Cerebellar nuclear complex (tissue), 1 donor: ENCODE data around the gene AUTS2.

Source experiments
- DNase-seq, 2 experiments: peaks; one replicate each; lab custom pipeline; 2025; lab: John Stamatoyannopoulos, UW

Gene AUTS2

DNA sequence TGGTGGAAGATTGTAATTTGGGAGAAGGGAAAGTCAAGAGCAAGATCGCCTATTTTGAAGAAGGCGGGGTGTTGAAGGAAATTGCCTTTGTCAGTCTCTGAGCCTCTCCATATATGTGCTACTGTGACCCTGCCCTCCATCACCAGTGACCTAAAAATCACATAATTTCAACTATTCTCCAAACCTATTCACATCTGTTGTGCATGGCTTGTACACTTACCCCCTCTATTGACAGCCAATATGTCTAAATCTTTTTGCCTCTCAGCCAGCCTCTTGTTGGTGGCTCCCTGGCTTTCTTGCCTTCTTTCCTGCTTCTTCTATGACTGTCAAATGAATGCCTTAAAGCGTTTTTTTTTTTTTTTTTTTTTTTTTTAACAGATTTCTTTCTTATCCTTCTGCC is 295.6 kb downstream of the AUTS2 start:
- DNase-seq = no peak

DNA sequence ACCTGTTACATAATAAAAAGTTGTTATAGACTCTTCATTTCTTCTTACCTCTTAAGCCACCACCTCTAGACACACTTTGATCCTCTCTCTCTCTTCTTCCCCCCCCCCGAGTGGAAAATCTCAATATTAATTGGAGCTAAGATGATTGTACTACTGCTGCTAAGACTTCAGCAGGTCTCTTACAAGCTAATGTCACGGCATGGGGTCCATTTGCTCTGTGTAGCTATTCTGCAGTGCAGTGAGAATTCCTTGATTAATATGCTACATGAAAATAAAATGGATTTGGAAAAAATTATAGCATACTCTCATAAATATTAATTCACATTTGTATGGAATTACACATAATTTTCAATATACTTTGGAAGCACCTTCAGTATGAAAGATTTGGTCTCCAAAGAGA is 297.2 kb downstream of the AUTS2 start:
- no peak for DNase-seq

- DNase-seq = no peak
Observed at GRCh38 chr7:69896121-69896520, 297.8 kb downstream of the AUTS2 start.

DNA sequence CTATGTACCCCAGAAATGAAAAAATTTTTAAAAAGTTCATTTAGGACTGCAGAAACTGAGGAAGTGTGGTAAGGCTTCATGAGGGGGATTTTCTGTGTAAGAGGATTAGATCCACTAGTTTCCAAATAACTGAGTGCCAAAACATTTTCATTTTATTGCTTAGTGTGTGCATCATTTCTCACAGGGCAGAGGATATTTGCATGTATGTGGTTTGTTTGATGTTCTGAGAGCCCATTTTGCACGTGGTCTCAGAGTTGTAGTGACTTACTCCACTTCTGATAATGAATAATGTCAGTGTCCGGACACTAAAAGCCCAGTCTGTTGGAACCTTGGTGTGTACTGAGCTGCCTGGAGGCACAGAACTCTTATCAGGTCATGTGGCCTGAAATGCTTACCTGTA is 299.9 kb downstream of the AUTS2 start:
- DNase-seq = no peak

DNA sequence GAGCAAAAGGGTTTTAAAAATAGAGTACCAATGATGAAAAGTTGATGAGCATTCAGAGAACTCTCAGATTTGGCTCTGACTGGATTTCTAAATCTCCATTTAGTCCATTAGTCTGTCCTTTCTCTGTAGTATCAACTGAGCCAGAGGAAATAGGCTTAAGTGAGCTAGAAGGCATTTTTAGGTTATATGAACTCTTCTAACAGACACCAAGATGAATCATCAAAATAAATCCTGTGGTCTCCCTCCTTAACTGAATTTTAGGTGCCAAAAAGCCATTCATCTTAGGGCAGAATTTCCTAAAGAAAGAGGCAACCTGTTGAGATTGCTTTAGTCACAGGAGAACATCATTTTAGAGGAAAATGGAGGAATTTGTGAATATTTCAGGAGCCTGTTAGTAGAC is 305.1 kb downstream of the AUTS2 start:
- DNase-seq = no peak

DNA sequence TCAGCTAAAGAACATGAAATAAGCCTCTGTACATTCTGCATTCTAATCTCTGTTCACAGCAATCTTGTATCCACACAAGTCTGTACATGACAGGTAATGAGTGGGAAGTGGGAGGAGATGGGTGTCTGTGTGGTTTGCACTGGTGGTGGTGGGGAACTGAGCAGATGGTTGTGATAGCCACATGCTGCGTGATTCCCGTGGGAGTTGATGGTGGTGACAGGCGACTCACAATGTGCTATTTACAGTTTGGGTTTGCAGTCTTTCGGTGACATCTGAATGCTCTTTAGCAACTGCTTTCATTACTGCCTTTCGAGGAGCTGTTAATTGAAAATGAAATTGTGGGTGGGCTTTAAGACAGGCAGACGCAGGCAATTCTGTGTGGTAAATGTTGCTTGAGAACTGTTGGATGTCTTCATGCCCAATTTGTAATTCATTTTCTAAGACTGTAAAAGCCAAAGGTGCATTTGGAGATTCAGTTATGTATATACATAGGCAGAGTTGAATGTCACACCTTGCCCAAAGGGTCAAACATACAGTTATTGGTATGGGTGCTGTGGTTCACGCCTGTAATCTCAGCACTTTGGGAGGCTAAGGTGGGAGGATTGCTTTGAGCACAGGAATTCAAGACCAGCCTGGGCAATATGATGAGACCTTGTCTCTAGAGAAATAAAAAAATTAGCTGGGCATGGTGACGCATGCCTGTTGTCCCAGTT is 308.2 kb downstream of the AUTS2 start:
- no peak for DNase-seq

DNA sequence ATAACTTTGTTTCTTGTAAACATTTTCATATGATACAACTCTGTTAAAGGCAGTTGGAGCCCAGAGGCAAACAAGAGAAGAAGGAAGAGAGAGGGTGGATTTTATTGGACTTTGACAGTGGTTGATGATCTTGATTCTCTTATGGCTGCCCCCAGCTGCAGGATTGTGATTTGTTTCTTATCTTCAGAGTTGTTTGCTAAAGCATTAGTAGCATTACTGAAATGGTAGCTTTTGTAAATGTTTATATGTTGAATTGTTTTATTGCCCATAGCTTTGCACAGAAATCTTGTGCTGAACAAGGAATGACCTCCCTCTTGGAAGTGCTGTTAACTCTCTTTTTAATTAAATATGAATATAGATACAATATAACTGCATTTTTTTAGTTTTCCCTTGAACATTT is 309.4 kb downstream of the AUTS2 start:
- no peak for DNase-seq

DNA sequence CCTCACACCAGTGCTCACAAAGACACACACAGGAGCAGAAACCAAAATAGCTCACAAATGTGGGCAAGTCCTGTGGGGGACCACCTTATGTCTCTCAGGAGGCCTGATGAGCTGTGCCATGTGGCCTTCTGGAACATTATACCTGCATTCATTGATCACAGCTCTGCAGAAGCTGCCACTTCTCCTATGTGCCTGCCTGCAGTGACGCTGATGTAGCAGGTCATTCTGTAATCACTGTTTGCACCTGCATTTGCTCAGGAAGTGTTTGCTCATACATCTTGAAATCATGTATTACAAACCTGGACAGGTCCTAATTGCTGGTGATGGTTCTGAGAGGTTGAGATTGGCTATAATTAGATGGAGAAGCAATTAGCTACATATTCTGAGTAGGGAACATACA is 310.2 kb downstream of the AUTS2 start:
- DNase-seq = no peak

DNA sequence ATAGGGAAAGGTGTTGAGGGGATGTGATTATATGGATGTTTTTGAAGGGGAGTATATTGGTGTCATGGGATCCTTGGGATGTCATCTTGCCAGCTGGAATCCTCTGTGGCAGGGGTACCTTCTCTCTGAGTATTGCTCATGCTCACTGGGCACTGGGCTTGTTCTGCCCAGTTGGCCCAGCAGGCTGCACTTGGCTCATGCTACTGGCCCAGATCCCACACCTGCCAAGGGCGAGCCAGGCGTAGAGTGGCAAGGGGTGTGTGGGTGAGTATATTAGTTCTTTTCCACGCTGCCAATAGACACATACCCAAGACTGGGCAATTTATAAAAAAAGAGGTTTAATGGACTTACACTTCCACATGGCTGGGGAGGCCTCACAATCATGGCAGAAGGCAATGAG is 311.9 kb downstream of the AUTS2 start:
- no peak for DNase-seq

DNA sequence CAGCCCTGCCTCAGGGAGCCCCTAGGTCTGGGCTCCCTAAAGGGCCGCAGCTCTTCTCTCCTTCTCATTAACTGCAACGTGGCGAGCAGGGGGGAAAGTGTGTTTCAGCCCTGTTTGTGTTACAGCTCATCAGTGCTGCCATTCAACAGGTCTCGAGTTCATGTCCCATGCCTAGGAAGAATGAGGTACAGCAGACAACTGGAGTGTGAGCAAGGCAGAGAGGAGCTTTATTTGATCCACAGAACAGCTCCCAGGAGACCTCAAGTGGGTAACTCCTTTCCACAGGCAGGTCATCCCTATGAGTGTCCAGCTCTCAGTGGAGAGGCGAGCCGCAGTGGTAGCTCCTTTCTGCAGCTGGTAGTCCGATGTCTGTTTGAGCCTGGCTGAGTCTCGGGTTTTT is 313.1 kb downstream of the AUTS2 start:
- no peak for DNase-seq

GRCh38 chr7:69912141-69912540 is 313.9 kb downstream of the AUTS2 start:
- DNase-seq = no peak

DNA sequence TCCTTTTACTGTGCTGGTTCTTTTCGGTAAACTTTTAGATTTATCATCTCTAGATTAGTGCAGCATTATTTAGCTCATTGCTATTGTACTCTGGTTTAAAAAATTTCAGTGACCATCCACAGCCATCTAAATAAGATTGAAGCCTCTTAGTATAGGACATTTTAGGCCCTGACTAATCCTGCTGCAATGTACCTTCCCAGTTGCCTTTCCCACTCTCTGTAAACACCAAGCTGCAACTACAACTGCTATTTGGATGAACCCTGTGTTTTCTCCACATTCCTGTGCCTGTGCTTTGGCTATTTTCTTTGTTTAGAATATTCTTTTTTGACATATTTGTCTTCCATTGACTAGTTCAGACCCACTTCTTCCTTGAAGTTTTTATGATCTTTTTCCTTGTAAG is 314.6 kb downstream of the AUTS2 start:
- no peak for DNase-seq

DNA sequence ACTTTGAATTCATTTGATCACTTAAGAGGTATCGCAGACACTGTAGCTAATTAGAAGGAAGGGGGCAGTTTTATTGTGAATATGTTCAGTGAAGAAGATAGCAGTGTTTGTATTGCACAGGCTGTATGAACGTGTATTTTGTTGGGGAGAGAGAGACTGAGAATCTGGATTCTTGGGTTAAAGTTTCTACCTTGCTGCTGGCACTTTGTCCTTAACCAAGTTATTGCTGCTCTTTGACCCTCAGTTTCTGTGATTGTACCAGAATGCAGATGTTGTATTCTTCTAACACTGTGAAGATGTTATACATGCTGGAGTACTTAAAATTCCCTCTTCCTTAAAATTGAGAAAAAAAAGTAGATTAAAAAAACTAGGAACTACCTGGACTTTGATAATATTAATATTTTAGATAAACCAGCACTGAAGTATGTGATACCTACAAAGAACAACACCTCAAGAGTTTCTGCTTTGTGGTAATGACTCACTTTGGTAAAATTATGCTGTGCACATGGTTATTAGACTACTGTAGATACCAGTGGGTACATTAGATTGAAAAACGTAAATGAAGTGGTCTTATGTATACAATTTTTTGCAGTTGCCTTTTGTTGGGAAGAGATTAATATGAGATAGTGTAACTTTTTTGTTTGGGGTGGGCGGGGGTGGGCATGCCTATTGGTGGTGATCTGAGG is 321.3 kb downstream of the AUTS2 start:
- DNase-seq = no peak

GRCh38 chr7:69920797-69921196 is 322.5 kb downstream of the AUTS2 start:
- DNase-seq = no peak

DNA sequence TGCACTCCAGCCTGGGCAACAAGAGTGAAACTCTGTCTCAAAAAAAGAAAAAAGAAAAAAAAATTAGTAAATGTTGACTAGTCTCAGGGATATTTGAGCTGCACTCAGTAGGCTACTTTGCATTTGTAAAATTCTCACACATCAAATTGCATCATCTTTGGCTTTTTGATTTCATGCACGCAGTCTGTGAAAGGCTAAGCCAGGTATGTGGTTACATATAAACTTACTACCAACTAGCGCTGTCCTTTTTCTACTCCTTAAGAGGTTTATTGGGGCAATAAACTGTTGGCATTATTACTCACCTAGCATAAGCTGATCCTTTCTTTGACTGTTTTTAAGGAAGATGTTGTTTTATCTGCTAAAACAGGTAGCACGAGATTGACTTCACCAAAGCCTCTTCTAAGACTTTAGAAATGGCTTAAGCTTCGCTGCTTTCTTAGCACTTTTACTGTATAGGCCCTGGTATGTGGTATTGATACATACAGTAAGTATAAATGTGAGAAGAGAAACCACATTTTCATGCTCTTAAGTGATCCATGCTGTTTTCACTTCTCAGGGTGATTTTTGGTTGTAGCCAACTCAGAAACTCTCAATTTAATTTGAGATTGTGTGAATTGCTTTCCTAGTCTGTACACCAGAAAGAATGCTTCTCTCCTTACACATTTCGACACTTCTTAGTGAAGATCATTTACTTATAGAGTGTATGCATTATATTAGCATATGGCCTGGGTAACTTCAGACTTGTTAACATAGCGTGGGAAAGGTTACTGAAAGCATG is 323.9 kb downstream of the AUTS2 start:
- DNase-seq = no peak

DNA sequence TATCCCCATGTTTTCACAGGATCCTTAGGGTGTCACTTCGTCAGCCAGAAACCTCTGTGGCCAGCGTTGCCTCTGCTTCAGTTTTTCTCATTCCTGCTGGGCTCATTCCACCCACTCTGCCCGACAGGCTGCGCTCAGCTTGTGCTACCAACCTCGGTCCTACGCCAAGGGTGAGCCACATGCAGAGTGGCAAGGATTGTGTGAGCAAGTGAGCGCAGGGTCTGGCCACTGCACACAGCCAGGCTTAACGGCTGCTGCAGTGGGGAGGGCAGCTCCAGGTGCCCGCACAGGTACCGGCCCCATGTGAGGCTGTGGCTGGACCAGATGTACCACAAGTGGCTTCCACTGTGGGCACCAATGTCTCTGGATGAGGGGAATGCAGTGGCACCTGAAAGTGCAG is 329.2 kb downstream of the AUTS2 start:
- DNase-seq = no peak

DNA sequence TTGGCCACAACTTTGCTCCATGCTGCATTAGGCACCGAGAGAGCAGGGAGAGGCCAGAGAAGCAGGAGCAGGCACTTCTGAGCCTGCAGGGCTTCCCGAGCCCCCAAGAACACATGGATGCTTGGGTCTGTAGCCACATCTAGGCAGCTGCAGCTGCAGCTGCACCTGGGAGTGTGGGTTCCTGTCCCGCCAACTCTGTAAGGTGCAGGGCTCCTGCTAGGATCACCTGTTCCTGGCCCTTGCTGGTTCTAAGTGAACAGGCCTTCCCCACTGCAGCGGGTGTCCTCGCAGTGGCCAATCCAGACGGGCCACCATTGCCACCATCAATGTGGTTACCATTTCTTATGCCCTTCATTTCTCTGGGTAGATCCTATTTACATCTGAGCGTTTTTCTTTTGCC is 330.3 kb downstream of the AUTS2 start:
- no peak for DNase-seq

DNA sequence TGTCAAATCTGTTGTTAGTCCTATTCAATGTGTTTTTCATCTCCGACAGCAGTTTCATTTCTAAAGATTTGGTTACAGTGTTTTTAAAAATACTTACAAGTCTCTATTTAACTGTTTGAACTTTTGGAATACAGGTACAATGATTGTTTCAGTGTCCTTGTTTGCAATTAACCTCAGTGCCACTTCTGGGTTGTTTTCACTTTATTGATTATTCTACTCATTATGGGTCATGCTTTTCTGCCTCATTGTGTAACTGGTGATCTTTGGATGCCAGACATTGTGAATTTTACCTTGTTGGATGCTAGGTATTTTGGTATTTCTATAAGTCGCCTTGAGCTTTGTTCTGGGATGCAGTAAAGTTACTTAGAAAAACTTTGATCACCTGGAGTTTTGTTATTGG is 331.3 kb downstream of the AUTS2 start:
- DNase-seq = no peak

- peak in 1 of 2 experiments; percentile 8 for DNase-seq
Observed at GRCh38 chr7:69932034-69932628, 333.9 kb downstream of the AUTS2 start.

DNA sequence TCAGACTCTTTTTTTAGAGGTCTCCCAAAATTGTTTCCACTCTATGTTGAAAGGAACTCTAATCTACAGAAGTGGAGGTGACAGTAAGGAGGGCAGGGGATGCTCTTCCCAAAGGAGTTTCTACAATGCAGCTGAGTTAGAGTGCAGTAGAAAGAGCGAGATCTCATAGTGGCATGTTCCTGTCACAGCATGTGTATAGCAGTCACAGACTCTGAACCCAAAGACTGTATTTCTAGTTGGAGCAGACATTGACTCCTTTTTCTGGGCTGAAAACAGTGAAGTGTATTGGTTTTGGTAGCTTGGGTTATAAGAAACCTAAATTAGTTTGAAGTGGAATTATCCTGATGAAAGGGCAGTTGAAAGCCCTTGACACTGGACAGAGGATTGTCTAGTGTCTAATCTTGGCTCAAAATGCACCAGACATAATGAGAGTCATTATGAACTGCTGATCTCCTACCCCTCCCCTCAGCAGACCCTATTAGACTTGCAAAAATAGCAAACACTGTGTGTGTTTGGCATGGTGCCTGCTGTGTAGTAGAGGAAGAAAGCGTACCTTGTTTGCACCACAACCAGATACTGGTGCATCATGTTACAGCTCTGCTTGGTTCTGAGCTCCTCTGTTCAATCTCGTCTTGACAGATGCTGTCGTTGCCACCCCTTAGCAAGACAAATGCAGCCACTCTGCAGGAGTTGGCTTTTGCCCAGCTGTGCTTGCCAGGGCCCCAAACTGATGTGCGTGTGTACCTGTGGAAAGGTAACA is 336.0 kb downstream of the AUTS2 start:
- DNase-seq = no peak

- DNase-seq = no peak
Observed at GRCh38 chr7:69935107-69935506, 336.8 kb downstream of the AUTS2 start.

- DNase-seq = no peak
Observed at GRCh38 chr7:69937097-69937496, 338.8 kb downstream of the AUTS2 start.
